ENCODE results near the gene ADARB1.

ADARB1 gene

DNA sequence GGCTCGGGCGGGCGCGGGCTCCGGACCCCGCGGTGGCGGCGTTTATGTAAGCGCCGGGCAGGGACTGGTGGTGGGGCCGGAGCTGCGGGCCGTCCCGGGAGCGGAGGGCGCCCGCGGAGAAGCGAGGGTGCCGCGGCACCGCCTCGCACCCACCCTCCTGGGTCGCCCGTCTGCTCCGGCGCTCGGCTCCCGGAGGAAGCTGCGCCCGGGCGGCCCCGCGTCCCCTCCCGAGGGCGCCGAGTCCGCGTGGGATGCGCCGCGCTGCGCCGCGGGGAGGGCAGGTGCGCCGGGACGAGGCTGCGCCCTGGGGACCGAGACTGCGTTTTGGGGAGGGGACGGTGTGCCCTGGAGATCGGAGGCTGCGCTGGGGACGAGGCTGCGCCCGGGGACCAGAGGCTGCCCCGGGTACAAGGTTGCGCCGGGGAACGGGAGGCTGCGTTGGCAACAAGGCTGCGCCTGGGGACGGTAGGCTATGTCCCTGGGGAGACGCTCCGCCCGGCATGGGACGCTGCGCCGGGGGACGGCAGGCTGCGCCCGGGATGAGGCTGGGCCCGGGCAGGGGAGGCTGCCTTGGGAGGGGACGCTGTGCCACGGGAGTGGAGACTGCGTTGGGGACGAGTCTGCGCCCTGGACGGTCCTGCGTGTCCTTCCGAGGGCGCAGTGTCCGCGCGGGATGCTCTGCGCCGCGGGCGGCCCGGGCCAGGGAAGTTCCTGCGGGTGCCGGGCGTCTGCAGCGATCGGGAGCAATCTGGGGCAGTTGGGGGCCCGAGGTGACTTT, 627 bp downstream of the ADARB1 start:
- DNase-seq (ENCODE audit: low read depth), result peak; percentile 60

DNA sequence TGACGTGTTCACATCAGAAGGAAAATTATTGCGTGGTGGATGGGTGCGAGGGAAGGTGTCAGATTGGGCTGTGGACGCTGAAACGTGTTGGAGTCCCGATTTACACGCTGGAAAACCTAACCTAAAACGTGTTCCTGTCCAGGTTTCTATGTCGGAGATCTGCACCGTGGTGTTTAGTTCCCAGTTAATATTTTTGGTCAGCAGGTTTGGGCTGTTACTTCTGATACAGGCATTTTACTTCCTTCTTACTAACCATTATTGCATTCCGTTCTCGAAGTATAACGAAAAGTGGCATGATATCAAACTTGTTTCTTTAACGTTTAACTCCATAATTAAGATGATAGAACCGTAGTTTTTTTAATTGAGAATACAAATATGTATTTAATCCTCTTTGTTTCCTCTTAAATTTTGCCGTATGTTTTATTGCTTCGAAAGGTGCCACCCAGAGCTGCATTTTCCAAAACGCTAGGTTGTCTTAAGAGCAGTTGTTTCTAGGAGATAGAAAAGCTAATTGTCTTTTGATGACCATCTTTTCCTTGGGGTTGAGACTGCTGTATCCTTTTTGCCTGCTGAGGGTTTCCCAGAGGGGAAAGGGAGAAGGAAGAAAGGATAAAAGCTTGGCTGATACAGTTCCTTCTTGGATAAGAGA, 1.3 kb downstream of the ADARB1 start:
- DNase-seq (ENCODE audit: low read depth), result peak; percentile 33

DNA sequence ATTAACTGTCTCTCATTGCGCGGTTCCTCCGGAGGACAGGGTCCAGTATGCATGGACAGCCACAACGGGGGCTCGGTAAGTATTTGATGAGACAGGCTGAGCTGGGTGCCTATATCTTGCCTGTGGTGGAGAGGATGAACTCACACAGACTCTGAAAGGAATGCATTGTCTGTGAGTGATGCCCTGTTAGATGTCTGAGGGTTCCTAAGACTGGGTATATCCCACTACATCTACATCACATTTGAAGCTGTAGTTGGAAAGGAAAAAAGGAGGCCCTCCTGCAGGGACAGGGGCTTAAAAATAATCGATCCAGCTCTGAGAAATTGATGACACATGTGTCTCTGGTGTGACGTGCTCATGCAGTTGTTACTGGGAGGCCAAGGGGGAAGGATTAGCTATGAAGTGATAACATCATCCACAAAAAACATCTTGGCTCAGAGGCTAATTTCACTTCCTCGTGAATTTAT, 1.9 kb downstream of the ADARB1 start:
- DNase-seq (ENCODE audit: low read depth), result peak; percentile 70

DNA sequence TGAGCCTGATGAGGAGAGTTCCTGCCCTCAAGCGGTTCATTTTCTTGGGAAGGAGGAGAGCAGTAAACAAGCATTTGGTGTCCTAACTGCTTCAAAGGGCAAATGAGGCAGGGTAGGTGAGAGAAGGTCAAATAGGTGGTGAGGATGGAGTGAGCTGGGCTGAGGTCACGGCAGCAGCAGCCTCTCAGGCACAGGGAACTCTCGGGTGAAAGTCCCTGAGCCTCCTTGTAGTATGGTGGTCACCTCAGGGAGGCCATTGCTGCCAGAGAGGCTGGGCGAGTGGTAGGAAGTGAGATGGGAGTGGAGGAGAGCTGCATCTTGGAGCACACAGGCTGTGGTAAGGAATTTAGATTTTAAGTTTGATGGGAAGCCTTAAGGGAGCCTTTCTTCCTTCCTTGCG, 4.0 kb downstream of the ADARB1 start:
- DNase-seq (ENCODE audit: low read depth), result no peak

DNA sequence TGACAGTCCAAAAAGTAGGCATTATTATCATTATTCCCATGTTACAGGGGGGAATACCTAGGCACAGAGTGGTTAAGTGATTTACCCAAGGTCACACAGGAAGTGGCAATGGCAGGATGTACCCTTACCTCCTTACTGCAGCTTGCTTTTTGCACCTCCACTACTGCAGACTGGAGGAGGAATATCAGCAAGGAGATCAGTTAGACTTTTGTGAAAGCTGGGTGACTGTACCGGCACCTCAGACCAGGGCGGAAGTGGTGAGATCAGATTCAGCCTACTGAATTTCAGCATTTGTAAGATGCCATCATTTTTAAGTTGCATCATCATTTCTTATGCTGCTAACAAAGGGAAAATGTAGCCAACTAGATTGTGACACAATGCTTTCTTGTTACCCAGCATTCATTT, 4.5 kb downstream of the ADARB1 start:
- DNase-seq (ENCODE audit: low read depth), result peak; percentile 94

DNA sequence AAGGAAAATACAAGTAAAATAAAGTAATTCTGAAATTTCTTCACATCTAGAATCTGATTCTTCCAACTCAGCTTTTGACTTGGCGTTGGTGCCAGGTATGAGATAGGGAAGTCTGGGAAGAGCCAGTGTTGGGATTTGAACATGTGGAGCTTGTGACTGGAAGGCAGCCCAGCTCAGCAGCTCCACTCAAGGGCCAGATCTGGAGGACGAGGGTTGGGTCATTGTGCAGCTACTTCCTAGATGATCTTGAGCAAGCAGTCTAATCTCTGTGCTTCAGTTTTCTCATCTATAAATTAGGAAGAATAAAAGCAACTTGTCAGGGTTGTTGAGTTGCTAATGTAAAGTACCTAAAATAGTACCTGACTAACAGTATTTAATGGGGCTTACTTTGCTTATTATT, 5.0 kb downstream of the ADARB1 start:
- DNase-seq (ENCODE audit: low read depth), result no peak

DNA sequence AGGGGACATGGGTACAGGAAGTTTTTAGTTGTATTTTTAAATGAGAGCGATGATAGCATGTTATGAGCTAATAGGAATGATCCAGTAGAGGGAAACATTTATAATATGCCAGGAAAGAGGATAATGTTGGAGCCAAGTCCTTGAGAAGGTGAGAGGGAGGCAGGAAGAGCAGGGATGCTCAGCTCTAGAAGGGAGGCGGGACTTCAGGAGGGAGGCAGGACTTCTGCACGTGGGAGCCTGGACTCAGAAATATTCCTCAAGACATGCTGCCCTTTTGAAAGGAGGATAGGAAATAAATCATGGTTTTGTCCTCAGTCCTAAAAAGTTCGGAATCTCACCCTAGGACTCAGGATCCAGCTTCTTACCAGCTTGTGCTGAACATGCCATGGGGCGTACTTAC, 5.9 kb downstream of the ADARB1 start:
- DNase-seq (ENCODE audit: low read depth), result no peak

DNA sequence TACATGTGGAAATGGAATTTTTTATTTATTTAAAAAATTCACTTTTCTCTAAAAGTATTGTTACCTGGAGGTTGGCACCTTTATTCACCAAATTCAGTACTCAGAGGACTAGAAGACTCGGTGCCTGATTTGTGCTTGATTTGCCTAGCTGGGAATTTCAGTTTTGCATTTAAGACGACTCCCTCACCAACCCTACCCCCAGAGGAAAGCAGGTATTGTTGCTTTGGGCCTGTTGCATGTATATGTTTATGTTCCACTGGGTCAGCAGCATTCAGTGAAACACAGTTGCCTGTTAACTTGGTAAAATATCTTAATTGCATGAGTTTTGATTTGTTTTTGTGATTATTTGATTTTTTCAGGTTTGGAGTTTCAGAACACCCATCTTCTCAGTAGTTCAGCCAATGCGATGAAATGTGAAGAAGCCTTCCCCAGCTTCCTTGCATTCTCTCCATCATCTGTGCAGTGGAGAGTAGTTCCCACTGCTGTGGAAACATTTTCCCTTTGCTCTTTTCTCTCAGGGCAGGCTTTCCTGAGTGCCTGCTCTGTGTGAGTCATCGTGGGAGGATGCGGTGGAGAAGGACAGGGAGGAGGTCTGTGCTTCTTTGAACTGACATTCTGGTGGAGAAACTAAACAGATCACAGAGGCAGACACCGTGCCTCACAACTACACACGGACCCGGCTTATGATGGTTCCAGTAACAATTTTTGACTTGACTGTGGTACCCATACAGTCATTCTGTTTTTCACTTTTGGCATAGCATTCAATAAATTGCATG, 6.4 kb downstream of the ADARB1 start:
- DNase-seq (ENCODE audit: low read depth), result peak; percentile 80

DNA sequence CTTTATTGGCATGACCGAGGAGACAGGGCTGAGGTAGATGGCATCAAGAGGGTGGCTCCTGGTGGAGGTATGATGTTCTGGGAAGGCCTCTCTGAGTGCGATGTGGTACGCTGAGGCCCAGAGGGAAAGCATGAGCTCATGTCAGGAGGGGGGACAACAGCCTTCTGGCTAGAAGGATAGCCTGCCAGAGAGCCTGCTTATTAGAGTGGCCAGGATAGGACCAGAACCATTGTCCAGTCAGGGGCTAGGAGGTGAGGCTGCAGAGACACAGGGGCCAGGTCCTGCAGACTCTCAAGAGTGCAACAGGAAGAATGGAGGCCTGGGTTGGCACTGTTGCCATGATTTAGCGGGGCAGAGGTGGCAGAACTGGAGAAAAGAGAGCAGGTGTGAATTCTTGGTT, 7.3 kb downstream of the ADARB1 start:
- no peak for DNase-seq (ENCODE audit: low read depth)

DNA sequence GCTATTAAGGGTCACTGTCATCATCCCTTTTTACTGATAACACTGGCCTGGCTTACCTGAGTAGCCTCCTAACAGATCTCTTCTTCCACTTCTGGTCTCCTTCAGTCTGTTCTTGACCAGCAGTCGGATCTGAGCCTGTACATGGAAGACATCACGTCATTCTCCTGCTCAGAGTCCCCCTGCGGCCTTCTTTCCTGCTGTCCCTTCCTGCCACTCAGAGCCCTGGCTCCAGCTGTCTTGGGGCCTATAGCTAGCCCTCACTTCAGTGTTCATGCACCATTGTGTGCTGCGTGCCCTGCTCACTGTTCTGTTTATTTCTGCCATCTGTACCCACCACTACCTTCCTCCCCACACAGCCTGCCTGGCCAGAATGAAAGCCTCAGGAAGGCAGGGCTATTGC, 8.4 kb downstream of the ADARB1 start:
- DNase-seq (ENCODE audit: low read depth), result no peak

DNA sequence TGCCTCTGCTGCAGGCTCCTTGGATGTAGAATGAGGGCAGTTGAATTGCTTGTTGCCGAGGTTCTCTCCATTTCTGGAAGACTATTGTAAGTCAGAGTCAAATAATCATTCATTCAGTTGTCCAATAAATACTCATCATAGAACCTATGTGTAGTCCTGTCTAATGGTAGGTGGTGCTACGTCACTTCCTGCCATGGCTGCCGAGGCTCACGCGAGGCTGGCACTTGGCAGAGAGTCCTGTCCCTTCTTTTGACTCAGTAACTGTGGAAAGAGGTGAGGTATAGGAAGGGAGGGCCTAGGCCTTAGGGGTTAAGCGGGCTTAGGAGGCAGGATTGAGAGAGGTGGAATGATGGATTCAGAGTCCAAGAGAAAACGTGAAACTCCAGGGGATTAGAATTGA, 9.7 kb downstream of the ADARB1 start:
- no peak for DNase-seq (ENCODE audit: low read depth)

DNA sequence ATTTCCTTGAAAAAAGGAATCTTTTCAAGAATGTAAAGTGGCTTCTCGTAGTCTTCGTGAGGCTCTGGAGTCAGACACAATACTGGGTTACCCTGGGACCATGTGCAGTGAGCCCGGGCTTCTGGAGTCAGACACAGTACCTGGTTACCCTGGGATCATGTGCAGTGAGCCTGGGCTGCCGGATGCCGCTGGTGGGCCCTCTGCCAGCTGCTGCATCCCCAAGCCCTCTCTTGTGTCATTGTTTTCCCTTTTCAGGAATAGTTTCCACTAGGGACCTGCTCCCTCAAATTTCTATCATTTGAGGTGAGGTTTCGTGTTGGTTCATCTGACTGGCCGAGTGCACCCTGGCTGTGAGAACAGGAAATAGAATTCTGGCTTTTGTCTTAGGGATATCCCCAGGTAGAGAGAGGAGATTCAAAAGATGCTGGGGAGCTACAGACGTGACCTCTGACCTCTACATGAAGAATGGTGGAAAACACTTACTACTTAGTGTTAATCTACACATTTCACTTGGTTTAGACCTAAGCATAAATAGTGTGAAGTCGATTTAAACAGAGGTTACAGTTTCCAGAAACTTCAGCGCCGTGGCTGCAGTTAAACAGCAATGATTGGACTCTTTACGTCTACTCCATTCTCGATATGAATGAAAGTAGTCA, 10.6 kb downstream of the ADARB1 start:
- no peak for DNase-seq (ENCODE audit: low read depth)

DNA sequence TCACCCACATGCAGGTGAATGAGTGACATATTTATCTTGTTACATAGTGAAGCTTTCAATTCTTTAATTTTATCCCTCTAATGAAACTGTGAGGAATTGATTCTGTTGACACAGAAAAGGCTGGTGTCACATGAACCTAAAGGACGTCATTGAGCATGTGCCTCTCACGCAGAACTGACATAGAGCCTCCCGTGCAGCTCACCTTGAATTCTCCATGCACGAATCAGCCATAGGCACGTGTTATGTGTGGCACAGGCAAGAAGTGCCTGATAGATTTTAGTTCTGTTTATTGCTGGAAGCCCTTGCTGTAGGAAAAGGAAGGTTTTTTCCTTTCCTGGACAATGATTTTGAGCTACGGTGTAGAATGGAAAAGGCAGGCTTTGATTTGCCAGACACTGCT, 11.3 kb downstream of the ADARB1 start:
- no peak for DNase-seq (ENCODE audit: low read depth)

DNA sequence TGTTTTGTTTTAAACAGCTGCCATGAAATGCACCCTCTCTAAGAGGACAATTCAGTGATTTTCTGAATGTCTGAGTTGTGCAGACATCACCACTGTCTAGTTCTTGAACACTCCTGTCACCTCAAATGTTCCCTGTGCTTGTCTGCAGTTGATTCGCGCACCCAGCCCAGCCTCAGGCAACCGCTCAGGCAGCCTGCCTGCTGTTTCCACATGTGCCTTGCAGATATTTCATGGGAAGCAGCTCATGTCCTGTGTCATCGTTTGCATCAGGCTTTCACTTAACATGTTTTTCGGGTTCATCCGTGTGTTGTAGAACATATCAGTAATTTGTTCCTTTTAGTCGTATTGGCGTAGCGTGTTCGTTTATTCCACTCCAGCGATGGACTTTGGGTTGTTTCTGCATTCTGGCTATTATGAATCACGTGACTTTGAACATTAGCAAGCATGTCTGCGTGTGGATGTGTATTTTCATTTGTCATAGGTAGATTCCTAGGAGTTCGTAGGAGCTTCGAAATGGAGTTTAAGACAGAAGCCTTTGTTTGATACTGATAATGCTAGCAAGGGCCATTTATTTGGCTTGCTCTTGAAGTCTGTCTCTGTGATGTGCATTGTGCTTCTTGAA, 12.1 kb downstream of the ADARB1 start:
- DNase-seq (ENCODE audit: low read depth), result no peak

DNA sequence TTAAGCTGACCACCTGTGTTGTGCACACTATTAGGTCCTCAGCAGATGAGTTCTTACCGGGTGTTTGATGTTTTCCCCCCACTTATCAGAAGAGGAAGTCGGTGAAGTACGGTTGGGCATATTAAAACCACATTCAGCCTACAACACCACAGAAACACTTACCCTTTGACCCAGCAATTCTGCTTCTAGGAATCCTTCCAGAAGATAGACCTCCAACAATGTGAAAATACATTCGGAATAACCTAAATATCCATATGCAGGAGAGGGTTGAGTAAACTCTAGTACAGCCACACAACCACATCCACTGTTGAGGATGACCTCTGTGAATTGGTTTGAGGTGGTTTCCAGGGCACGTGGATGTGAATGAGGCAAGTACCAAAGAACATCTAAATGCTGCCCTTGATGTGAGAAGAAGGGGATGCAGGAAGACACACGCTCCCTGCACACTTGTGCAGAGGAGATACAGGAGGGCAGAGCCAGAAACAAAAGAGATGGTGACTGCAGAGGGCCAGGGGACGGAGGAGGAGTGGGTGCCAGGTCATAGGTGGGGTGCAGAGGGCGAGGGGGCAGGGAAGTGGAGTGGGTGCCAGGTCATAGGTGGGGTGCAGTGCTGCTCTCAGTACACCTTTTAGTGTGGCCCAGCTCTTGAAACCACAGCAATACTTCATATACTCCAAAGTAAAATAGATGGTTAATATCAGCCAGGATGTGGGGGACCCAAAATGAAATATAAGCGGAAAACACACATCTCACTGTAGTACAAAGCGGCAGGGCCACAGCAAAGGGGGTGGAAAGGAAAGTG, 12.8 kb downstream of the ADARB1 start:
- no peak for DNase-seq (ENCODE audit: low read depth)

DNA sequence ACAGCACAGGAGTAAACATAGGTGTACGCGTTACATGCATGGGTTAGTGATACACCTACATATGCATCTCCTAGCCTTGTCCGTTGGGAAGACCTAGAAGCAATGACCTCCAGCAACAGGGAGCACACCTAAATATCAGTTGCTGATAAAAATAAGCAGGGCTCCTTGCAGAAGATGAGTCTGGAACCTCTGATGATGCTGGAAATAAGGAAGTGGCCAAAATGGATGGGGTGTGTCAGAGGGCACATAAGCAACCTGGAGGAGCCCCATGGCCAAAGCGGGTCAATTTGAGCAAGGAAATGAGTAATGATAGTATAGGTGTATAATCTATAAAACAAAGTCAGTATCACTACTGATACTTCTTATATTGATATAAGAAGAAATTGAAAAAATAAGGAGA, 13.7 kb downstream of the ADARB1 start:
- no peak for DNase-seq (ENCODE audit: low read depth)

DNA sequence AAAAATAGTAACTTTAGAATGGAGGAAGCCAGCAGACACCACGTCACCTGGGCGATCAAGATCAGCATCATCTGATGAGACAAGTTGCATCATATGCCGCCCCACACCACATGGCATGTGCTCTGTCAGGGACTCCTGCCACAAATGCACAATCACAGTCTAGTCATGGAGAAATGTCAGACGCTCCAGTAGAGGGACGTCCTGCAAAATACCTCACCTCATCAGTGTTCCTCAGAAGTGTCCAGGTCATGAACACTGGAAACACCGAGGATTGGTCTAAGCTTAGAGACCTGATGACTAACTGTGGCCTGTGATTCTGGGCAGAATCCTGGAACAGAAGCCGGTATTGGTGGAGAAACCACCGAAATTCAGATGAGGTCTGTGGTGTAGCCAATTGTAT, 14.3 kb downstream of the ADARB1 start:
- DNase-seq (ENCODE audit: low read depth), result no peak

DNA sequence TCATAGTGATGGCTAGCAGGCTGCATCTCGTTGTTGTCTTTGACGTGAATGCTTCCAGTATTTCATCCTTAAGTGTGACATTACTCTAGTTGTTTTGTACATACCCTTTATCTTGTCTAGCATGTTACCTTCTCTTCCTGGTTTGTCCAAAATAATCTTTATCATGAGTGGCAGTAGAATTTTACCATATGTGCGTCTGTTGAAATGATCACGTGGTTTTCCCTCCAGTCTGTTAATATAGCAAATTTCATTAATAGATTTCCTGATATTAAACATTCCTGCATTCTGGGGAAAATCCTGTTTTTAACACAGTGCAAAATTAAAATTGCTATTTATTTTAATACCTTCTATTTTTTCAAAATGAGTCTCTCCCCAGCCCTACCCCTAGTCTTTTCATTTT, 15.6 kb downstream of the ADARB1 start:
- no peak for DNase-seq (ENCODE audit: low read depth)

DNA sequence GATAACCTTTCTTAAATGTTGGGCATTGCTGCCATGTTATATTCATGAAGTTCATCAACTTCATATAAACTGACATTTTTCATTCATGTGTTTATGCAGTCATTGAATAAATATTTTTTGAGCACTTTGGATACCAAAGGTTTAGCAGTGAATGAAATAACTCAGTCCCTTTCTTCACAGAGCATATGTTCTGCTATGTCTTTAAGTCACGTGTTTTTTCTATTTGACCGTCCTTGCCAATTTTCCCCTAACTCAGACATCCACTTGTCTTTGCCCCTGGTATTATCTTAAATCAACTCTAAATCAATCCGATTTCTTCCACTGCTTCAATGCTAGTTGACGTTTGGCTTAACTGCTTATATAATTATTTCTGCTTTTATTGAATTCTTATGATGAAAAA, 16.6 kb downstream of the ADARB1 start:
- DNase-seq (ENCODE audit: low read depth), result no peak

DNA sequence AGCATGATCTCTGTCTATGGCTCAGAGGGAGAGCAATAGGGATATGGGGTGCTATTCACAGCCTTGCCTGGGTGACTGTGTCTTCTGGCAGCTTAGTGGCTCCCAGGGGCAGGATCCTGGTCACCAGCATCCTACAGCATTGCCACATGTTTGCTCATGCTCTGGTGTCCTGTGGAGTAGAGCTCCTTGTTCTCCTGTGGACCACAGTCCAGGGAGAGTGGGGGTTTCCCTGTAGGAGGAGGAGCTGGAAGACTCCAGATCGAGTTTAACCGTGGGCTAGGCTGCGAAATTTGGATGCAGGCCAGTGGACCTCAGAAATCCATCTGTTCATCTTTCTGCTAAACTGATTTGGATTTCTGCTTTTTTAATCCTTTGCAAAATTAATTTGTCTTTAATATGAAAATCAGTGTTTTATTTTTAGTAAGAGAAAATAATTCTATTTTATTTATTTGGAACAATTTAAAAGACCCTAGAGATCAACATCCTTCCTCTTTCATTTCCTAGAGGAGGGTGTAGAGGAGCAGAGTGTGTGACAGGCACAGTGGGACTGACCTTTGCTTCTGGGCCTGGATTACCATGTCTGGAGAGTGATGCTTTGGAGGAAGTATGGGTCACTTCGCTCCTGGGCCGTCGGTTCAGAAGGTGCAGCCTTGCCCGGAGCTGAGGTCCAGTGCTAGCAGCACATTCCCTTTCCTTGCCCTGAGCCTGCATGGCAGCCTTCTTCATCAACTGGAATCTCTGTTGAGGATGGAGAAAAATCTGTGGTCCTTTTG, 17.4 kb downstream of the ADARB1 start:
- DNase-seq (ENCODE audit: low read depth), result peak; percentile 25
